Neural progenitor cell (in vitro differentiated cells): ENCODE data around the gene HABP2. TPM values are rescaled to one million over a fixed set of nuclear protein-coding genes. Genes with fewer than 3 reads are reported as not detected.

Experiments
- DNase-seq: peaks from one replicate; pipeline ENCODE4 v3.0.0-alpha.2; 2016; ENCODE audit warnings: low spot score
- H2AFZ ChIP-seq: fragments of 200-600 bp; sonication (generic); replicated peaks from 2 replicates; pipeline ENCODE4 v1.6.1; 2016; ENCODE audit warnings: antibody characterized with exemption
- H3F3A ChIP-seq: fragments of 200-600 bp; sonication (generic); 2 replicates; pipeline ENCODE4 v1.6.1; 2016; ENCODE audit warnings: antibody characterized with exemption, low read depth
- H3K27ac ChIP-seq: fragments of 200-600 bp; sonication (generic); 2 replicates; pipeline ENCODE4 v1.5.1; 2016; ENCODE audit warnings: mild to moderate bottlenecking
- H3K27me3 ChIP-seq: fragments of 200-600 bp; sonication (generic); 2 replicates; pipeline ENCODE4 v1.6.1; 2016; ENCODE audit warnings: mild to moderate bottlenecking, moderate library complexity
- H3K36me3 ChIP-seq: fragments of 200-600 bp; sonication (generic); 2 replicates; pipeline ENCODE4 v1.5.1; 2016
- H3K4me1 ChIP-seq: fragments of 200-600 bp; sonication (generic); 2 replicates; pipeline ENCODE4 v1.6.1; 2016; ENCODE audit warnings: mixed run types
- H3K4me2 ChIP-seq: fragments of 200-600 bp; sonication (generic); 2 replicates; pipeline ENCODE4 v1.6.1; 2016
- H3K4me3 ChIP-seq: fragments of 200-600 bp; sonication (generic); 2 replicates; pipeline ENCODE4 v1.5.1; 2016
- H3K79me2 ChIP-seq: fragments of 200-600 bp; sonication (generic); 2 replicates; pipeline ENCODE4 v1.6.1; 2016; ENCODE audit warnings: low read depth
- H3K9ac ChIP-seq: fragments of 200-600 bp; sonication (generic); 2 replicates; pipeline ENCODE4 v1.6.1; 2016
- H3K9me3 ChIP-seq: fragments of 200-600 bp; sonication (generic); 2 replicates; pipeline ENCODE4 v1.5.1; 2016; ENCODE audit warnings: low read depth
- H4K20me1 ChIP-seq: fragments of 200-600 bp; sonication (generic); 2 replicates; pipeline ENCODE4 v1.6.1; 2016; ENCODE audit warnings: low read depth
- H3K27ac Mint-ChIP-seq: 3 replicates; pipeline ENCODE4 v1.8.0; 2021; ENCODE audit warnings: mixed read lengths
- H3K27me3 Mint-ChIP-seq: 2 replicates; pipeline ENCODE4 v1.8.0; 2022; ENCODE audit warnings: low read depth, mild to moderate bottlenecking, inconsistent platforms, moderate library complexity, mixed read lengths; ENCODE audit not compliant: insufficient read depth
- H3K36me3 Mint-ChIP-seq: 3 replicates; pipeline ENCODE4 v1.8.0; 2021; ENCODE audit warnings: mixed read lengths
- H3K4me1 Mint-ChIP-seq: 3 replicates; pipeline ENCODE4 v1.8.0; 2021; ENCODE audit warnings: mixed read lengths
- H3K4me3 Mint-ChIP-seq: 3 replicates; pipeline ENCODE4 v1.8.0; 2021; ENCODE audit warnings: mild to moderate bottlenecking, moderate library complexity, mixed read lengths
- H3K9me3 Mint-ChIP-seq: 3 replicates; pipeline ENCODE4 v1.8.0; 2020; ENCODE audit warnings: mixed read lengths
- CTCF ChIP-seq: fragments of 200-600 bp; sonication (generic); IDR thresholded peaks from 2 replicates; pipeline ENCODE4 v1.5.1; 2017; ENCODE audit warnings: antibody characterized with exemption, mild to moderate bottlenecking
- EZH2 ChIP-seq: fragments of 200-600 bp; sonication (generic); IDR thresholded peaks from 2 replicates; pipeline ENCODE4 v1.6.1; 2017; ENCODE audit warnings: antibody characterized with exemption, mild to moderate bottlenecking, moderate library complexity
- EZH2phosphoT487 ChIP-seq: fragments of 200-600 bp; sonication (generic); IDR thresholded peaks from 2 replicates; pipeline ENCODE4 v1.6.1; 2017; ENCODE audit warnings: antibody characterized with exemption
- total RNA-seq: library from RNA; depleted of rRNA; stranded (reverse); fragments of >200 nt; gene quantifications from 2 replicates; pipeline ENCODE4 v1.2.3, GENCODE V29; 2015; ENCODE audit warnings: low replicate concordance

The HABP2 gene
- total RNA-seq, 1 donor from 2014 or later, result not detected

GRCh38 chr10:113589201-113589770 lies 36.4 kb downstream of the HABP2 start:
- Histone ChIP-seq H3K27me3 (no peaks in the 10 kb centered on the region), H3F3A (no peaks in the 10 kb centered on the region), H4K20me1 (no peaks in the 10 kb centered on the region), H3K4me3 (no peak overlapping the region), H2AFZ (no peak overlapping the region), H3K4me2 (no peak overlapping the region), H3K9ac (no peak overlapping the region), H3K4me1 (peaks cover under 1% of the 10 kb centered on the region), H3K27ac (no peak overlapping the region), H3K36me3 (no peaks in the 10 kb centered on the region), H3K79me2 (no peaks in the 10 kb centered on the region), H3K9me3 (no peaks in the 10 kb centered on the region)
- Mint-ChIP-seq H3K36me3 (no peaks in the 10 kb centered on the region), H3K27ac (no peak overlapping the region), H3K27me3 (peaks cover 8% of the 10 kb centered on the region), H3K9me3 (no peaks in the 10 kb centered on the region), H3K4me3 (no peak overlapping the region), H3K4me1 (peaks cover 32% of the 10 kb centered on the region)
- TF ChIP-seq EZH2 (no peak), CTCF (no peak), EZH2phosphoT487 (no peak)
- no peak for DNase-seq

GRCh38 chr10:113590581-113590980 lies 37.7 kb downstream of the HABP2 start:
- Histone ChIP-seq H3K4me3 (no peak overlapping the region), H3K27ac (no peak overlapping the region), H3K79me2 (no peaks in the 10 kb centered on the region), H3K27me3 (no peaks in the 10 kb centered on the region), H3K9ac (no peak overlapping the region), H3F3A (no peaks in the 10 kb centered on the region), H4K20me1 (no peaks in the 10 kb centered on the region), H3K9me3 (no peaks in the 10 kb centered on the region), H3K4me1 (peaks cover 9% of the 10 kb centered on the region), H3K4me2 (no peak overlapping the region), H2AFZ (no peak overlapping the region), H3K36me3 (no peaks in the 10 kb centered on the region)
- H3K4me3 Mint-ChIP-seq, result no peak overlapping the region
- peaks cover 39% of the 10 kb centered on the region for H3K4me1 Mint-ChIP-seq
- H3K27ac Mint-ChIP-seq, result no peak overlapping the region
- no peak for DNase-seq
- H3K36me3 Mint-ChIP-seq, result no peaks in the 10 kb centered on the region
- TF ChIP-seq EZH2, result no peak
- no peak for TF ChIP-seq EZH2phosphoT487
- no peak for TF ChIP-seq CTCF
- H3K9me3 Mint-ChIP-seq, result no peaks in the 10 kb centered on the region
- peaks cover 8% of the 10 kb centered on the region for H3K27me3 Mint-ChIP-seq

- Histone ChIP-seq H3K27me3 (peaks cover 2% of the 10 kb centered on the region), H4K20me1 (no peaks in the 10 kb centered on the region), H3K36me3 (no peaks in the 10 kb centered on the region), H3F3A (no peaks in the 10 kb centered on the region), H3K4me3 (no peak overlapping the region), H3K4me1 (peaks cover 9% of the 10 kb centered on the region), H2AFZ (no peak overlapping the region), H3K4me2 (no peak overlapping the region), H3K9me3 (no peaks in the 10 kb centered on the region), H3K79me2 (no peaks in the 10 kb centered on the region), H3K9ac (no peak overlapping the region), H3K27ac (no peak overlapping the region)
- Mint-ChIP-seq H3K36me3 (no peaks in the 10 kb centered on the region), H3K4me3 (no peak overlapping the region), H3K27ac (no peak overlapping the region), H3K9me3 (no peaks in the 10 kb centered on the region), H3K4me1 (peaks cover 39% of the 10 kb centered on the region), H3K27me3 (peaks cover 8% of the 10 kb centered on the region)
- TF ChIP-seq CTCF (no peak), EZH2 (no peak), EZH2phosphoT487 (no peak)
- DNase-seq, result no peak
Measured at GRCh38 chr10:113592380-113592779, 39.5 kb downstream of the HABP2 start.
